Stimulated activated CD4-positive, alpha-beta T cell treated with anti-CD3 and anti-CD28 coated beads, Interleukin-12 subunit alpha, Interleukin-12 subunit beta, amount 100 ng/mL, for 48 hours (primary cell): ENCODE measurements around the gene ADORA2B.

ENCODE experiments used
- DNase-seq, 3 donors: peaks; one replicate each; pipeline ENCODE4 v3.0.0-alpha.2; 2020; ENCODE audit warnings: low read depth in 2 of 3, low spot score in 1 of 3

The ADORA2B gene

GRCh38 chr17:15952916-15953790 lies 8.2 kb downstream of the ADORA2B start:
- no peak for DNase-seq

- no peak for DNase-seq
Measured at GRCh38 chr17:15954222-15954621, 9.3 kb downstream of the ADORA2B start.

- no peak for DNase-seq
Measured at GRCh38 chr17:15955793-15956541, 11.0 kb downstream of the ADORA2B start.

GRCh38 chr17:15957206-15957605 lies 12.3 kb downstream of the ADORA2B start:
- peak in 2 of 3 donors; percentile 19 to 26 for DNase-seq

GRCh38 chr17:15957608-15958307 lies 12.8 kb downstream of the ADORA2B start:
- DNase-seq: no peak

- no peak for DNase-seq
Measured at GRCh38 chr17:15958484-15958854, 13.5 kb downstream of the ADORA2B start.

- DNase-seq: no peak
Measured at GRCh38 chr17:15963670-15964110, 18.8 kb downstream of the ADORA2B start.

- no peak for DNase-seq
Measured at GRCh38 chr17:15965528-15965927, 20.6 kb downstream of the ADORA2B start.

GRCh38 chr17:15966183-15966878 lies 21.4 kb downstream of the ADORA2B start:
- no peak for DNase-seq

- DNase-seq: no peak
Measured at GRCh38 chr17:15966879-15967248, 21.9 kb downstream of the ADORA2B start.

- DNase-seq: no peak
Measured at GRCh38 chr17:15967706-15968399, 22.9 kb downstream of the ADORA2B start.

- DNase-seq: no peak
Measured at GRCh38 chr17:15969463-15969862, 24.5 kb downstream of the ADORA2B start.

GRCh38 chr17:15970500-15970899 lies 25.6 kb downstream of the ADORA2B start:
- no peak for DNase-seq

GRCh38 chr17:15971098-15971678 lies 26.3 kb downstream of the ADORA2B start:
- DNase-seq: no peak

- no peak for DNase-seq
Measured at GRCh38 chr17:15971882-15972281, 27.0 kb downstream of the ADORA2B start.

- DNase-seq: no peak
Measured at GRCh38 chr17:15972497-15972951, 27.6 kb downstream of the ADORA2B start.

- no peak for DNase-seq
Measured at GRCh38 chr17:15973016-15973415, 28.1 kb downstream of the ADORA2B start.

GRCh38 chr17:15973834-15974233 lies 28.9 kb downstream of the ADORA2B start:
- no peak for DNase-seq

GRCh38 chr17:15977894-15978293 lies 33.0 kb downstream of the ADORA2B start:
- no peak for DNase-seq

- no peak for DNase-seq
Measured at GRCh38 chr17:15978606-15979005, 33.7 kb downstream of the ADORA2B start.
